Hair follicle dermal papilla cell (primary cell): ENCODE measurements around the gene ZNF692. TPM values are rescaled to one million over a fixed set of nuclear protein-coding genes. Genes with fewer than 3 reads are reported as not detected.

Experiments used
- small RNA-seq: library from RNA; depleted of rRNA; stranded (forward); fragments of <200 nt; gene quantifications from one replicate; pipeline ENCODE3, GENCODE V24; 2012
- total RNA-seq: library from RNA; depleted of rRNA; stranded (reverse); fragments of >200 nt; gene quantifications from 2 replicates; pipeline ENCODE4 v1.2.3, GENCODE V29; 2012

Gene ZNF692, protein sequence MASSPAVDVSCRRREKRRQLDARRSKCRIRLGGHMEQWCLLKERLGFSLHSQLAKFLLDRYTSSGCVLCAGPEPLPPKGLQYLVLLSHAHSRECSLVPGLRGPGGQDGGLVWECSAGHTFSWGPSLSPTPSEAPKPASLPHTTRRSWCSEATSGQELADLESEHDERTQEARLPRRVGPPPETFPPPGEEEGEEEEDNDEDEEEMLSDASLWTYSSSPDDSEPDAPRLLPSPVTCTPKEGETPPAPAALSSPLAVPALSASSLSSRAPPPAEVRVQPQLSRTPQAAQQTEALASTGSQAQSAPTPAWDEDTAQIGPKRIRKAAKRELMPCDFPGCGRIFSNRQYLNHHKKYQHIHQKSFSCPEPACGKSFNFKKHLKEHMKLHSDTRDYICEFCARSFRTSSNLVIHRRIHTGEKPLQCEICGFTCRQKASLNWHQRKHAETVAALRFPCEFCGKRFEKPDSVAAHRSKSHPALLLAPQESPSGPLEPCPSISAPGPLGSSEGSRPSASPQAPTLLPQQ
- total RNA-seq = 10.1 and 12.0 TPM in 2 replicates

DNA sequence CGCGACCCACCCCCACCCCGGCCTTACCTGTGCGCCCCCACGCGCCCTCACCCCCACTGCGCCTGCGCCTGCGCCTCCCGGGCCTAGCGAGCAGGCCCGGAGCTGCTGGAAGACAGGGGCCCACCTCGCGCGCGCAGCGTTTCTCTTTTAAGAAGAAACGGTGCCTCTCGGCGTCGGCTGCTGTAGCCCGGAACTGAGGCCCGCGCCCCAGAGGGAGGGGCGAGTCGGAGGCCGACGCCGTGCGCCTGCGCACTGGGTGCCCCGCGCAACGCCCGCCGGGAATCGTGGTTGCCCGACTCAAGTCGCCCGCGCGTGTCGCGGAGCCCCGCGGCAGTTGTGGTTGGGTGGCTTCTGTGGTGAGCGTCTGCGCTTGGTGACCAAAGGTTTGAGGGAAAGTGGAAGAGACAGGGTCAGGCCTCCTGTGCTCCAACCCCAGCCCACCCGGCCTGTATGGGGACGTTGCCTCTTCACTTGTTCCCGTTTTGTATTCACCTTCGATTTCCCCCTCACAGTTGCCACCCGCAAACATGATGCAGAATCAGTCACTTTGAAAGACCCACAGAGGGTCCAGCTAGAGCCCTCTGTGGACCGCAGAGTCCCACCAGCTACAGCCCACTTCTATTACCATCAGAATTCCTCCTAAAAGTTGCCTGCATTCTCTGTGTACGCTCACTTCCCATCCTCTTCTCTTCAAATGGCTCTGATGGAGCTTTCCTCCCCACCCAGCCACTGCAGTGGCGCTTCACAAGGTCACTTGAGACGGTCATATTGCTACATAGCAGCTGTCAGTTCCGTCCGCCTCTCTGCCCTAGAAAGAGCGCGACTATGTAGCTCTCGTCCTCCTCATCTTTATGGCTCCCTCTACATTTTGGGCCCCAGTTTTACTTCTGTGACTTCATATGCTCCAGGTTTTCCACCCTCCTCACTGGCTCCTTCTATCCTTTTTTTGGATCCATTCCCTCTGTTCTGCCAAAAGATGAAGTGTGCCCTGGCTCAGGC is at the start of gene ZNF692:
ZNF692 (minus strand) TSS at position 195 of the 999 bp plus-strand sequence. CDS start 776 bp downstream, outside the sequence.

DNA sequence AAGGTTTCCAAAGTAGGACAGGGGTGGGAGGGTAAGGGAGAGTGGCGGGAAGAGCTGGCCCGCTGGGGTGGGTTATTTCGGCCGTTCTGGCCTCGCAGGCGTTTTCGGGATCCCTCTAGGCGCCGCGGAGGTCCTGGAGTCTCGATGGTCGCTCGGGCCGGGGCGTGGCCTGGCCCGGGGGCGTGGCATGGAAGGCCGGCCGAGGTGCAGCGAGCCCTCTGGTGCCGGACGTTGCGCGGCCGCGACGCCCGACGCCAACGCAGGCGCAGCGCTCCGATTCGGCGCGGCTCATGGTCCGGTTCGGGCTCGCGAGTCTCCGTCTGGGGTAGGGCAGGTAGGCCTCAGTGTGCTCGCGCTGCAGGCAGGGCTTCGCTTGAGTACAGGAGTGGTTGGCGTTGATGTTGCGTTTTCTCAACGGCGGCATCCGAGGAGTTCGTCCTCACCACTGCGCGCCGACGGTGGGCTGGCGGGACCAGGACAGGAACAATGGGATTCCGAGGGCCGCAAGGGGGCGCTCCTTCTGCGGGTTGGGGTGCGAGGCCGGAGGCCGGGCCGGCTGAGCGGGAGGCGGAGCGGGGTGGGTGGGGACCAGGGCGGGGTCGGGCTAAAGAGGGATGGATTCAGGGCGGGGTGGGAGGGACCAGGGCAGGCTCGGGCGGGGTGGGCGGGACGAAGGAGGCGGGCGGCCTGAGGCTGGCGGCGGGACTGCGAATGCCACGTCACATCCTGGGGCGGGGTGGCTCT is 47.3 kb upstream of the ZNF692 start, which contains the start of gene PGBD2:
PGBD2 (plus strand) TSS at position 227 of the 744 bp plus-strand sequence. CDS start 7,628 bp downstream, outside the sequence.

DNA sequence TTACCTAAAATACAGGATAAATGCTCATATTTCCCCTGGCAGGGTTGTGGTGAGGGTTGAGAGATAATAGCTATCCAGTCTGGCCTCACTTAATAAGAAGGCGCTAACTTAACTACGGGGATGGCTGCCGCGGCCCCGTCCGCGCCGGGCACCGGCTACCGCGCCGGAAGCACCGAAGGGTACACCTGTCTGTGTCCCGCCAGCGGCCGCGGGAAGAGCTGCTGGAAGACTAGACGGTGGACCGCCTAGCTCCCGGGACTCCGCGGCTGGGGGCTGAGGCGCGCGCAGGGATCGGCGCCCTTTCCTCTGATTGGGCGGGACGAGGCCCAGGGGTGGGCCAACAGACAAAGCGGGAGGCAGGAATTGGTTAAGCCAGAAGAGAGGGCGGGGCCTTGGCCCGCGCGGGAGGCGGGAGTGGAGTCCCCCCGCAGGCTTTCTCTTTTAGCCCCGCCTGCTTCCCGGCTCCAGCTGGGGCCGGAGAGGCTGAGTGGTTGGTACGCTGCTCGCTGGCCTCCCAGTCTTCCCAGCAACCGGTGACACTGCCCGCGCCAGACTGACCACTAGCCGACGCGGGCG is 21.0 kb downstream of the ZNF692 start, which contains the start of gene ZNF672:
ZNF672 (plus strand) TSS at position 444 of the 576 bp plus-strand sequence. CDS start 9,051 bp downstream, outside the sequence.

DNA sequence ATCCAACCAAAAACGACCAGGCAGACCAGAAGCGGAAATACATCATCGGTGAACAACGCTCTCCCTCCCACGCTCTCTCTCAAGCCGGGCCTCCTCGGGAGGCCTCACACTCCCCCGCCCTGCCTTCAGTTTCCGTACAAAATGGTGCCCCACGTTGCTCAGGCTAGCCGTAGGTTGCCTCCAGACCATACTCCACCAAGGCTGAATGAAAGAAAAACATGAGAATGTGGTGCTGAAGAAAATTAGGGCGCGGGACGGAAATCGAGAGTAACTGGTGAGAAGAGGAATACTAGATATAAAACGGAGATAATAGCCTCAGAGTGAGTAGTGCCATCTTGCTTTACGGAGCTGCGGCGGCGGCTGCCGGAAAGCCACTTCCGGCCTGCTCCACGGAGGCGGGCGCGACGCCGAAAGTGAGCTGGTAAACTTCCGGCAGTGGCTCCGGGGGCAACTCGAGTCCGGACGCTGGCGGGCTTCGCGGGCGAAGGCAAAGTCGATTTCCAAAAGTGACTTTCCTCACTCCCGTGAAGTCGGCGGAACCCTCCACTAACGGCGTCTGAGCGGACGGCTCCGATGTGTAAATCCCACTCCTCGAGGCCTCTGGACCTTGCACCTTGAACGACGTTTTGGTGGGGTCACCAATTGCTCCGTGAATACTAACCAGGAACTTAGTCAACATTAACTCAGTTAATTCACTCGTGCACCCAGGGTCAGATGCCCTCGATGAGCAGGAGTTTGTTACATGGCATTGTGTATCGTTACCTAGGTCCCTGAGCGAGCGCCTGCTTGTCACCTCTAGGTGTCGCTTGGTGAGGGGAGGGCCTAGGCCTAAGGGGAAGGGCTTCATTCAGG is 32.8 kb downstream of the ZNF692 start, which contains the start of gene SH3BP5L:
SH3BP5L (minus strand) TSS at position 7 of the 852 bp plus-strand sequence. CDS start 980 bp downstream, outside the sequence.

Small RNAs within 50 kb of the gene (small RNA-seq; reads per million reads assigned to genes)
- not detected for gene MIR3124

Other genes starting within 250 kb of the ZNF692 start
- not detected in 2 replicates for gene OR2T11, start 224.0 kb downstream of the ZNF692 start, total RNA-seq
- not detected in 2 replicates for gene OR2T35, start 213.8 kb downstream of the ZNF692 start, total RNA-seq
- gene OR2T27, start 203.6 kb downstream of the ZNF692 start, total RNA-seq = not detected in 2 replicates
- gene OR14I1, start 156.3 kb downstream of the ZNF692 start, total RNA-seq = not detected in 2 replicates
- not detected in 2 replicates for gene LYPD8, start 103.3 kb downstream of the ZNF692 start, total RNA-seq
- 30.8 and 31.1 TPM in 2 replicates for gene SH3BP5L, start 33.2 kb downstream of the ZNF692 start, total RNA-seq
- 20.8 and 23.2 TPM in 2 replicates for gene ZNF672, start 20.9 kb downstream of the ZNF692 start, total RNA-seq
- 3.3 and 4.7 TPM in 2 replicates for gene PGBD2, start 47.1 kb upstream of the ZNF692 start, total RNA-seq